Effector memory CD4-positive, alpha-beta T cell (primary cell): ENCODE measurements around the gene P2RY11.

Experiments used
- DNase-seq, 3 donors: peaks; one replicate each; pipeline ENCODE4 v3.0.0-alpha.2; 2020
- H3K27ac ChIP-seq: 2 replicates; pipeline ENCODE4 v1.7.0; 2013; ENCODE audit warnings: mild to moderate bottlenecking, low read length, moderate library complexity; ENCODE audit not compliant: insufficient read depth, poor library complexity, severe bottlenecking
- H3K27me3 ChIP-seq: replicated peaks from 2 replicates; pipeline ENCODE4 v1.7.0; 2013; ENCODE audit warnings: mild to moderate bottlenecking, low read length; ENCODE audit not compliant: insufficient read depth, control insufficient read depth, poor library complexity, severe bottlenecking
- H3K36me3 ChIP-seq: 2 replicates; pipeline ENCODE4 v1.7.0; 2013; ENCODE audit warnings: mild to moderate bottlenecking, low read length, moderate library complexity; ENCODE audit not compliant: control insufficient read depth, insufficient read depth
- H3K4me1 ChIP-seq: 2 replicates; pipeline ENCODE4 v1.7.0; 2013; ENCODE audit warnings: low read length, mild to moderate bottlenecking; ENCODE audit not compliant: control insufficient read depth, insufficient read depth, poor library complexity, severe bottlenecking
- H3K4me3 ChIP-seq: 2 replicates; pipeline ENCODE4 v1.7.0; 2013; ENCODE audit warnings: low read length, low read depth, mild to moderate bottlenecking; ENCODE audit not compliant: insufficient read depth, poor library complexity, severe bottlenecking
- H3K9me3 ChIP-seq: 2 replicates; pipeline ENCODE4 v1.7.0; 2013; ENCODE audit warnings: mild to moderate bottlenecking, low read length, moderate library complexity; ENCODE audit not compliant: control insufficient read depth

P2RY11 gene

DNA sequence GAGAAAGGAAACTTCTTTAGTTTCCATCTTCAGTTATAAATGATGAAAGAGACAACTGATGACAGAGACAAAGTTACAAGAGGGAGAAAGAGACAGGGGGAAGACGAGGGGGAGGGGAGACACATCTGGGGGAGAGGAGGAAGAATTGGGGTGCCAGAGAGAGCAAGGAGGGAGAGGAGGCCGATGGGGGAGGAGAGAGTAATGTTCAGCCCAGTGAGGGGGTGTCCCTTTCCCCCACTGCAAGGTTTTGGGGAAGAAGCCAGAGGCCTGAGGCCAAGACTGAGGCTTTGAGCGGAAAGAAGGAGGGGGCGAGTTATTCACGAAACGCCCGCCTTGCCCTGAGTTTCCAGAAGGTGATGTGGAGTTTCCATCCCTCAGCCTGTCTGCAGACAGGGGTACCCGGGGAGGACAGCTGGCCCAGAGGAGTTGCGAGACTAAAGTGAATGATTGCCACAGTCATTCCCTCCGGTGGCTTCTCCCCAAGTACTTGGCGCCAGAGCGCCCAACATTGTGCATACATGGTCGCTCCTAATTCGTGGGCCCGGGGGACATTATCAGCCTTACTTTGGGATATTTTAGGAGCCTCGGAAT is 5.9 kb upstream of the P2RY11 start:
- H3K27me3 ChIP-seq = no peaks in the 10 kb centered on the region
- H3K9me3 ChIP-seq = no peaks in the 10 kb centered on the region
- H3K4me3 ChIP-seq = no peak overlapping the region
- H3K36me3 ChIP-seq = peaks cover 31% of the 10 kb centered on the region
- H3K4me1 ChIP-seq = peaks cover 53% of the 10 kb centered on the region
- peak overlapping the region; percentile 94 for H3K27ac ChIP-seq
- DNase-seq = peak; percentile 62 to 72 (median 63)

DNA sequence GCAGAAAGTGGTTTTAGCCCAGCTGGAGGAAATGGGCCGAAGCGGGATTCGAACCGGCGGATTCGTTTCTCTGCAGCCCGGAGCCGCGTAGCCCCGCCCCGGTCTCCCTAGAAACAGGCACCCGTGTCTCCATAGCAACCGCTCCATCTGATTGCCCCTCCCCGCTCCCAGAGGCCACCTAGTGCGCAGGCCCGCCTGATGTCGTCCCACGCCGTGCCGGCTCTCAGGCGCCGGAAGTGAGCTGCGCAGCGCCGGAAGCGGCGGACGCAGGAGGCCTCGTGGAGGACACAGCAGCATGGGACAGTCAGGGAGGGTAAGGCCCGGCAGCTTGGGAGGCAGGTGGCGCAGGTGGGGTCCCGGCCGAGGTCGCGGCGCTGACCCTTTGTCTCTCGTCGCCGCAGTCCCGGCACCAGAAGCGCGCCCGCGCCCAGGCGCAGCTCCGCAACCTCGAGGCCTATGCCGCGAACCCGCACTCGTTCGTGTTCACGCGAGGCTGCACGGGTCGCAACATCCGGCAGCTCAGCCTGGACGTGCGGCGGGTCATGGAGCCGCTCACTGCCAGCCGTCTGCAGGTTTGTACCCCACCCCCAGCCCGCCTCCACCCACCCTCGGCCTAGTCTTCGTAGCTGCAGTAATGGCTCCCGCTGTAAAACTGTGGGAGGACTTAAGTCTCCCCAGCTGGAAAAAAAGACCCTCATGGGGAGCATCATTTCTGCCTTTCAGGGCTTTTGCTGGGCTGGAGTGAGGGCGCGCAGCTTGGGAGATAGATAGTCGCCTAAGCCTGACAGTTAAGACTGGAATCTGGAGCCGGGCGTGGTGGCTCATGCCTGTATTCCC is 5.2 kb upstream of the P2RY11 start, which contains the start of gene PPAN:
Gene PPAN, plus strand, starts transcription at position 263 of the 837 bp plus-strand sequence. Its CDS starts 33 bp downstream, at position 296.
- Histone ChIP-seq H3K27ac (peak within 1 kb of the TSS; percentile 94), H3K4me1 (peaks cover 60% of the 10 kb centered on the region), H3K4me3 (peak within 1 kb of the TSS; percentile 51), H3K9me3 (no peaks in the 10 kb centered on the region), H3K36me3 (peaks cover 38% of the 10 kb centered on the region), H3K27me3 (no peaks in the 10 kb centered on the region)
- peak; percentile 94 to 98 (median 96) for DNase-seq

DNA sequence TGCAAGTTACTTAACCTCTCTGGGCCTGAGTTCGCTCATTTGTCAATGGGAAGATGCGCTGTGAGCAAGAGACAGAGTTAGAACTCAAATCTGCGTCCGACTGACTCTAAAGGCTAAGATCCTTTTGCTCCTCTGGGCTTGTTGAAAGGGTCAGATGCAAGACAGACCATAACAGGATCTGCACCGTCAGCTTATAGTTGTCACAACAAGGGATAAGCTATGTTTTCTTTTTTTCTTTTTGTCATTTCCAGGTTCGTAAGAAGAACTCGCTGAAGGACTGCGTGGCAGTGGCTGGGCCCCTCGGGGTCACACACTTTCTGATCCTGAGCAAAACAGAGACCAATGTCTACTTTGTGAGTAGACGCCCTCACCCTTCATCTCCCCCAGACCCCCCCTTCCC is 4.2 kb upstream of the P2RY11 start:
- H3K36me3 ChIP-seq = peaks cover 40% of the 10 kb centered on the region
- no peaks in the 10 kb centered on the region for H3K9me3 ChIP-seq
- H3K4me1 ChIP-seq = peaks cover 64% of the 10 kb centered on the region
- H3K27ac ChIP-seq = peak overlapping the region; percentile 94
- H3K27me3 ChIP-seq = no peaks in the 10 kb centered on the region
- no peak for DNase-seq
- H3K4me3 ChIP-seq = peak overlapping the region; percentile 51

DNA sequence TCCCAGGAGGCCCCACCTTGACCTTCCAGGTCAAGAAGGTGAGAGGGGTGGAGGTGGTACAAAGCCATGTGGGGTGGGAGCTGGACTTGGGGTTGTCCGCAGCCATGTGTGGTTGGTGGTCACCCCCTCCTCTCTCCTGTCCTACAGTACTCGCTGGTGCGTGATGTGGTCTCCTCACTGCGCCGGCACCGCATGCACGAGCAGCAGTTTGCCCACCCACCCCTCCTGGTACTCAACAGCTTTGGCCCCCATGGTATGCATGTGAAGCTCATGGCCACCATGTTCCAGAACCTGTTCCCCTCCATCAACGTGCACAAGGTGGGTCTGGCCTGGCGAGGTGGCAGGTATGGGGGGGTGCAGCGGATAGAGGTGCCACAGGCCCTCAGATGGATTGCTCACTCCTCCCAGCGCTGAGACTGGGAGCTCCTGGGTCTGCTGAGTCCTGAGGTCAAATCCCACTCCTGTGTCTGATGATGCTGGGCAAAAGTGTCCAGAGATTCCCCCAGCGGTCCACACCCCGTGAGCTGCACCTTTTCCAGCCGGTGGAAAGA is 3.6 kb upstream of the P2RY11 start:
- DNase-seq = no peak
- Histone ChIP-seq H3K4me1 (peaks cover 64% of the 10 kb centered on the region), H3K9me3 (no peaks in the 10 kb centered on the region), H3K27ac (peak overlapping the region; percentile 94), H3K4me3 (no peak overlapping the region), H3K27me3 (no peaks in the 10 kb centered on the region), H3K36me3 (peaks cover 40% of the 10 kb centered on the region)

DNA sequence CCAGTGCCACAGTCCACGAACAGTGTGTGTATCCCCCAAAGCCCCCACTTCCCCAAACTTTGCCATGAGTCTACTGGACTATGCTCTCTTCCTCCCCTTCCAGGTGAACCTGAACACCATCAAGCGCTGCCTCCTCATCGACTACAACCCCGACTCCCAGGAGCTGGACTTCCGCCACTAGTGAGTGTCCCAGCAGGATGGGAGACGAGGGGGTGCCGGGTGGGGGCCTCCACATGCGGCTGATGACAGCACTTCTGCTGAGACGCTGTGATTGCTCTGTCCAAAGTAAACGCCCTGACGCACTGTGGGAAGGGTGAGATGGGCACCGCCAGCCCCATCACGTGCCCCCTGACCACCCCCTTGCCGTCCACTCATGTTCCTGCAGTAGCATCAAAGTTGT is 2.0 kb upstream of the P2RY11 start:
- Histone ChIP-seq H3K36me3 (peaks cover 48% of the 10 kb centered on the region), H3K27me3 (no peaks in the 10 kb centered on the region), H3K4me3 (no peak overlapping the region), H3K9me3 (no peaks in the 10 kb centered on the region), H3K27ac (no peak overlapping the region), H3K4me1 (peaks cover 62% of the 10 kb centered on the region)
- DNase-seq = no peak

DNA sequence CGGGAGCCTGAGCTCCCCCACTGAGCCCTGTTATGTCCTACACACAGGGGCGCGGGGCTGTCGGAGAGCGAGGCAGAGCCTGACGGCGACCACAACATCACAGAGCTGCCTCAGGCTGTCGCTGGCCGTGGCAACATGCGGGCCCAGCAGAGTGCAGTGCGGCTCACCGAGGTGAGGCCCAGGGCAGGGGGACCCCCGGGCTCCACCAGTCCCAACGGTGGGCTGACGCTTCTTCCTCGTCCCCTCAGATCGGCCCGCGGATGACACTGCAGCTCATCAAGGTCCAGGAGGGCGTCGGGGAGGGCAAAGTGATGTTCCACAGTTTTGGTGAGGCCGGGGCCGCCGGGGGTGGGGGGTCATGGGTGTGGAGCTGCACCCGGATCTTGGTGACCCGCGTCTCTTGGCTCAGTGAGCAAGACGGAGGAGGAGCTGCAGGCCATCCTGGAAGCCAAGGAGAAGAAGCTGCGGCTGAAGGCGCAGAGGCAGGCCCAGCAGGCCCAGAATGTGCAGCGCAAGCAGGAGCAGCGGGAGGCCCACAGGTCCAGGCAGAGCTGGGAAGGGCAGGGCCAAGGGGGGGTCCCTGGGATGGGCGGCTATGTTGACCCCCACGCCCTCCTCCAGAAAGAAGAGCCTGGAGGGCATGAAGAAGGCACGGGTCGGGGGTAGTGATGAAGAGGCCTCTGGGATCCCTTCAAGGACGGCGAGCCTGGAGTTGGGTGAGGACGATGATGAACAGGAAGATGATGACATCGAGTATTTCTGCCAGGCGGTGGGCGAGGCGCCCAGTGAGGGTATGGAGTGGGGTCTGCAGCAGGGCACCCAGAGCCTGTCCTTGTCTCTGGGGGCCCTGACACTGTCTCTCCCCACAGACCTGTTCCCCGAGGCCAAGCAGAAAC is 1.2 kb upstream of the P2RY11 start:
- Histone ChIP-seq H3K27ac (peak overlapping the region; percentile 64), H3K36me3 (peaks cover 56% of the 10 kb centered on the region), H3K4me1 (peaks cover 56% of the 10 kb centered on the region), H3K4me3 (no peak overlapping the region), H3K27me3 (no peaks in the 10 kb centered on the region), H3K9me3 (no peaks in the 10 kb centered on the region)
- no peak for DNase-seq

DNA sequence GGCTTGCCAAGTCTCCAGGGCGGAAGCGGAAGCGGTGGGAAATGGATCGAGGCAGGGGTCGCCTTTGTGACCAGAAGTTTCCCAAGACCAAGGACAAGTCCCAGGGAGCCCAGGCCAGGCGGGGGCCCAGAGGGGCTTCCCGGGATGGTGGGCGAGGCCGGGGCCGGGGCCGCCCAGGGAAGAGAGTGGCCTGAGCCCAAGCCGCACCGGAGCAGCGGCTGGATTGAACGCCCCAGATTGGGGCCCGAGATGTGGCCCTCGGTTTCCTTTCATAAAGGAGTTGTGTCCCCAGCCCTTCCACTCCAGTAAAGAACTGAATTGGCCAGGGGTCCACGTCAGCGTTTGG is 548 bp upstream of the P2RY11 start:
- H3K4me3 ChIP-seq = no peak overlapping the region
- H3K36me3 ChIP-seq = peaks cover 62% of the 10 kb centered on the region
- H3K27ac ChIP-seq = peak overlapping the region; percentile 64
- no peaks in the 10 kb centered on the region for H3K27me3 ChIP-seq
- no peak for DNase-seq
- no peaks in the 10 kb centered on the region for H3K9me3 ChIP-seq
- H3K4me1 ChIP-seq = peaks cover 50% of the 10 kb centered on the region

DNA sequence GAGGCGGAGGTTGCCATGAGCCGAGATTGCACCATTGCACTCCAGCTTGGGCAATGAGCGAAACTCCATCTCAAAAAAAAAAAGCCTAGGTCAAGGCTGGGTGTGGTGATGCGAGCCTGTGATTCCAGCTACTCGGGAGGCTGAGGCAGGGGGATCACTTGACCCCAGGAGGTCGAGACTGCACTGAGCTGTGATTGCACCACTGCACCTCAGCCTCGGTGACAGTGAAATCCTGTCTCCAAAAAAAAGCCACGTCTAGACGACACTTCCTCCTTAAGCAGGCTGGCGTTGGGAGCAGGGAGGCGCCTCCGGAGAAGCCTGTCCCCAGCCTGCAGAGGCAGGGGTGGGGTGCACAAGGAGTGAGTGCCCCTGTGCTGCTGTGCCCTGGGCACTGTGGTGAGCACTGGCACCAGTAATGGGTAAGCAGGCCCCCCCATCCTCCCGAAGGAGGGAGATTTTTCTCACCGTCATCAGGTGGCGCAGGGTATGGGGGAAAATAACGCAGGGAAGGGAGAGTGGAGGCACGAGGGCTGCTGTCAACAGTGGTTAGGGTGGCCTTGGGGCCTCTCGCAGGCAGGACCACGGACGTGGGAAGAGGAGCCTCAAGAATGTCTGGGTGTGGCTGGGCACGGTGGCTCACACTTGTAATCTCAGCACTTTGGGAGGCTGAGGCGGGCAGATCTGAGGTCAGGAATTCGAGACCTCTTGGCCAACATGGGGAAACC is 706 bp downstream of the P2RY11 start:
- no peaks in the 10 kb centered on the region for H3K9me3 ChIP-seq
- H3K4me1 ChIP-seq = peaks cover 39% of the 10 kb centered on the region
- no peaks in the 10 kb centered on the region for H3K27me3 ChIP-seq
- DNase-seq = peak; percentile 51 to 66 (median 64)
- peak overlapping the region; percentile 64 for H3K27ac ChIP-seq
- H3K36me3 ChIP-seq = peaks cover 75% of the 10 kb centered on the region
- no peak overlapping the region for H3K4me3 ChIP-seq

DNA sequence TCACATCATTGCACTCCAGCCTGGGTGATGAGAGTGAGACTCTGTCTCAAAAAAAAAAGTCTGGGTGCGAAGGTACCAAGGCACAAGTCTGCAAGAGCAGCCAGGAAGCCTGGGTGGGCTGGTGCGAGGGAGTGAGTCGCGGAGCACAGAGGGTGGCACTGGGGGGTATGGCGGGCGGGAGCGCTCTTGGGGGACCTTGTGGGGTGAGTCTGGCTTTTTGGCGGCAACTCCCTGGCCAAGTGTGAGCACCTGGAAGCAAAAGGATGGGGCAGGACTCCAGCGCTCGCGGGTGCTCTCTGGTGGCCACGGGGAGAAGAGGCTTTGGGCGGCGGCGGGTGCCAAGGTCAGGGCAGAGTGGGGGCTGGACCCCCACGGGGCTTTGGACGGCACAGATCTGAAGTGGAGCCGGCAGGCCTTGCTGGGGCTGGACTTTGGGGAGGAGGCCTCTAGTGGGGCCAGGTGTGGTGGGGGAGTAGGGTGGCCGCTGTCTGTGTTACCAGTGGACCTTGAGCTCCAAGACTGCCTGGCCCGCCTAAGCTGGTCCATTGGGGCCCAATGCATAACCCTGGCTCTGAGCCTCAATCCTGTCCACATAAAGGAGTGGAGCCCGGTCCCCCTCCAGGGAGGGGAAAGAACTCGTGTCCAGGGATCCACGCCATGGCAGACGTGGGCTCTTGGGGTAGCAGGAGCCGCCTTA is 1.6 kb downstream of the P2RY11 start:
- Histone ChIP-seq H3K27ac (peak overlapping the region; percentile 64), H3K27me3 (no peaks in the 10 kb centered on the region), H3K4me1 (peaks cover 34% of the 10 kb centered on the region), H3K9me3 (no peaks in the 10 kb centered on the region), H3K36me3 (peaks cover 74% of the 10 kb centered on the region), H3K4me3 (no peak overlapping the region)
- peak; percentile 48 to 57 (median 55) for DNase-seq
